GM13976 (cell line): ENCODE measurements around the gene FLNA.
"Not testable (repeated sequence)": the region's sequence is repeated elsewhere in the genome, so short reads cannot be mapped to it uniquely, and the experiment has no call there.

ENCODE experiments used
- DNase-seq: peaks from one replicate; pipeline ENCODE4 v3.0.0; 2012; ENCODE audit warnings: low spot score
- CTCF ChIP-seq: IDR thresholded peaks from 2 replicates; pipeline ENCODE4 v1.5.1; 2012; ENCODE audit warnings: borderline replicate concordance, mild to moderate bottlenecking; ENCODE audit not compliant: insufficient read depth; ENCODE audit errors: extremely low read depth, missing control alignments, control extremely low read depth
- in situ Hi-C: fragments of 300-500 bp; cut with MboI; formaldehyde crosslinking; loops from one replicate; pipeline ENCODE4 v1.12.0; 2022; ENCODE audit warnings: low sequenced_read_pairs, mixed read lengths, inconsistent platforms; ENCODE audit not compliant: unreplicated experiment

The FLNA gene

GRCh38 chrX:154403192-154403591, 28.8 kb upstream of the FLNA start:
- in situ Hi-C loops, result no loop called here
- DNase-seq, result no peak
- no peak for TF ChIP-seq CTCF

GRCh38 chrX:154402622-154403127, 28.2 kb upstream of the FLNA start:
- no peak for TF ChIP-seq CTCF
- in situ Hi-C loops, result no loop called here
- DNase-seq, result no peak

GRCh38 chrX:154401918-154402621, 27.6 kb upstream of the FLNA start:
- no peak for DNase-seq
- TF ChIP-seq CTCF, result no peak
- in situ Hi-C loops, result no loop called here

GRCh38 chrX:154401045-154401799, 26.8 kb upstream of the FLNA start:
- in situ Hi-C loops, result no loop called here

GRCh38 chrX:154400369-154400817, 26.0 kb upstream of the FLNA start:
- in situ Hi-C loops, DNase-seq: not testable (repeated sequence)

More at GRCh38 chrX:154401045-154401799, 26.8 kb upstream of the FLNA start:
- no peak for TF ChIP-seq CTCF
- DNase-seq, result no peak

GRCh38 chrX:154399527-154400368, 25.3 kb upstream of the FLNA start:
- TF ChIP-seq CTCF, result no peak
- no peak for DNase-seq
- in situ Hi-C loops, result no loop called here
